NCI-H146 treated with DMSO at 0.1 percent for 48 hours (cell line): ENCODE data around the gene BTBD9.

ENCODE experiments used
- DNase-seq: peaks from one replicate; lab custom pipeline; 2025; ENCODE audit not compliant: unreplicated experiment; lab: John Stamatoyannopoulos, UW

Gene BTBD9

GRCh38 chr6:38566295-38567030 is 73.3 kb downstream of the BTBD9 start:
- no peak for DNase-seq

GRCh38 chr6:38564301-38564700 is 75.4 kb downstream of the BTBD9 start:
- no peak for DNase-seq

DNA sequence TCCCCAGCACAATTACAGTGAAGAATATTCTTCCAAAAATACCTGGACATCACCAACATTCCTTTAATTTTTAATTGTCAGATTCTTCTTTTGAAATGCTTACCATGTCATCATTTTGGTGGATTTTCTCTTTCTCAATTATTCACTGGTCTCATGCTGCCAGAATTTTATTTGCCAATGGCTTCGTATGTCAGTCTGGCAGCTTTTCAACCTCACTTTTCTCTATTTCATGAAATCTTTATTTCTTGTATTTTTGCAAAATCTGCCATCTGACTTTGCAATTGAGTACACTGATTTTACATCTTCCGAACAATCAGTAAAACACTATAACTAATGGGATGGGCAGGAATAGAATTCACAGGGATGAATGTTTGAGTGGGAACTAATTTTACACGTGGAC is 84.1 kb downstream of the BTBD9 start:
- no peak for DNase-seq

DNA sequence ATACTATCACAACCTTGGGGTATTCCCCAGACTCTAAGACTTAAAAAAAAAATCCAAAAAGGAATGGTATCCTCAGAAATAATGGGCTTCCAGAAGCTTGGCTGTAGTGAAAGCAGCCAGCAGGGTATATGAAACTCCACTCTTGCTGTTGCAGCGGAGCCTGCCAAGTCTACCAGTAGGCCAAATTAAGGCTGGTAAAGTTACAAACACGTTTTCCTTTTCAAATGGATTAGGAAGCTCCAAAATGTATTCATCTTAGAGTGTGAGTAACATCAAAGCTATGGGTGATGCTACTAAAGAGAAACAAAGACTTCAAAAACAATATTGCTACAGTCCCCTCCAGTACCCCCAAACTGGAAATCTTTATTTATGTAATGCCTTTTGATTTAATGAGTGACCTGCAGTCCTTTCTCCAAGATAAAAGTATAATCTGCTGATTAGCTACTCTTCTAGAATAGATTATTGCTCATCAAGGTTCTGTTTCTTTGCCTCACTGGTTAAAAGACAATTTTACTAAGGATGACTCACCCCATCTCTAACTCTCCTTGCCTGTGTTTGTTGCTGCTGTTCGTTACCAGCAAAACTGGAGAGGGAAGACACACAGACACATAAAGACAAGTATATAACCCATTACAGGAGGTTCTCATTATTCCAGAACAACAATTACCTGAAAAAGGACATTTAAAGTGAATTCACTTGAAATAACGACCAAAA is 84.9 kb downstream of the BTBD9 start:
- DNase-seq, result no peak

DNA sequence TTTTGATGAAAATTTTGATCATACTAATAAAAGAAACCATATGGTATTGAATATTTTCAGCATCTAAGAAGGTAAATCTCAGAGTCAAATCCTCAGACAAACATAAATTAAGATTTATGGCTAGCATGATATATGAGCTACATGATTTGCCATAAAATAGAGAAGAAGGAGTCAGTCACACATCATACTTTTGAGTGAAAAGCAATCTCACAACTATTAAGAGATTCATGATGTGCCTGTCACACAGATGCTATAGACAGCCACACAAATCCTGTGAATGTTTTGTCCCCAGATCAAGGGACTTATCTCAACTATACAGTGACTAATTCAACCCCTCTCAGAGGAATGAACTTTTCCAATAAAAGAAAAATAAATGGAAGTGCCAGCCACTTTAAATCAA is 85.7 kb downstream of the BTBD9 start:
- DNase-seq, result no peak

DNA sequence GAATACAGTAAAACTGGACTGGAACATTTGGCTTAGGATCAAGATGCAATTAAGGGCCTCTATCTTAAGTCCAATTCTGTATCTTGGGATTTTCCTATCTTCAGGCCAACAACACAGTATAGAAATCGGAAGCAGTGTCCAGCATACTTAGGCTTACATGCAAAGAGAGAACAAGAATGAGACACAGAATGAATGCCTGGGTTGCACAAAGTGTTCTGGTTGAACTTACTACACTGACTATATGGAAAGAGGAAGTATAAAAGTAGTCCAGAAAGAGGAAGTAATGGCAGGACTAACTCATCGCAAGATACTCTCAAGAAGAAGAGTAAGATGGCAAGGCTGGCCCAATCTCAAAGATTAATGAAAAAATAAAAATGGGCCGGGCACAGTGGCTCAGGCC is 87.6 kb downstream of the BTBD9 start:
- no peak for DNase-seq

GRCh38 chr6:38549795-38550194 is 89.9 kb downstream of the BTBD9 start:
- DNase-seq, result no peak

DNA sequence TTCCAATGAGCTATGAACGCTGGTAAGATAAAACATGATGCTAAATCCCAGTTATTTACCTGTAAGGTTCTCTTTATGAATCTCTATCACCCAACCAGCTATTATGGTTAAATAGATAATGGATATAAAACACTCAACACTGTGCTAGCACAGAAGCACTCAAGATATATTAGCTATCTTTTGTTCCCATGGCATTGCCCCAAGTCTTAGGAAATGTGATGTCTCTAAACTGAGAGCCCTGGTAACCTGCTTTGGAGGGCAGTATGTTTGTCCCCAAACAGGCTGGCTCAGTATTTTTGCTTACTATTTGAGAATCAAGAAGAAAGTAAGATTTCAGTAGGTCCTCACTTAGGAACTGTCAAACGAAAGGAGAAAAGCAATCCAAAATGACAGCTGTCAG is 90.5 kb downstream of the BTBD9 start:
- DNase-seq, result no peak

GRCh38 chr6:38543022-38543421 is 96.7 kb downstream of the BTBD9 start:
- no peak for DNase-seq

DNA sequence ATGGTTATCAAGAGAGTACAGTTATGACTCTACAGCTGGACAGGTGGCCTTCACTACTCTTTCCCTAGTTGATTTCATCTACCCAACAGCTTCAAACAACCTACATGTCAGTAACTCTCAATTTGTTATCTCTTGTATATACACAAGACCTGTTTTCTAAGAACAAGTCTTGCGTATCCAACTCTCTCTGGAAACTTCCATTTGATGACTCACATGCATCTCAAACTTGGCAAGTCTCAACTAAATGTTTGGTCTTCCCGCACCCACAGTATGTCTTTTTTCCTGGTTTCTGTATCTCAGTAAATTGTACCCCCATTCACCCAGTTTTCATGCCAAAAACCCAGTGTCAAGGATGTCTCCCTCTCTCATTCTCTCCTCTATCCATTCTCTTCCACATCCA is 97.7 kb downstream of the BTBD9 start:
- no peak for DNase-seq

DNA sequence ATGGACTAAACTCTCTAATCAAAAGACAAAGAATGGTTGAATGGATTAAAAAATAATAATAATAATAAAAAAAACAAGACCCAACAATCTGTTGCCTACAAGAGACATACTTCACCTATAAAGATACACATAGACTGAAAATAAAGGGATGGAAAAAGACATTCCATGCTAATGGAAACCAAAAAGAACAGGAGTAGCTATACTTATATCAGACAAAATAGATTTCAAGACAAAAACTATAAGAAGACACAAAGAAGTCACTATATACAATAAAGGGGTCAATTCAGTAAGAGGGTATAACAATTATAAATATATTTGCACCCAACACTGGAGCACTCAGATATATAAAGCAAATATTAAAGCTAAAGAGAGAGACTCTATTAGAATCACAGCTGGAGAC is 106.7 kb downstream of the BTBD9 start:
- no peak for DNase-seq

DNA sequence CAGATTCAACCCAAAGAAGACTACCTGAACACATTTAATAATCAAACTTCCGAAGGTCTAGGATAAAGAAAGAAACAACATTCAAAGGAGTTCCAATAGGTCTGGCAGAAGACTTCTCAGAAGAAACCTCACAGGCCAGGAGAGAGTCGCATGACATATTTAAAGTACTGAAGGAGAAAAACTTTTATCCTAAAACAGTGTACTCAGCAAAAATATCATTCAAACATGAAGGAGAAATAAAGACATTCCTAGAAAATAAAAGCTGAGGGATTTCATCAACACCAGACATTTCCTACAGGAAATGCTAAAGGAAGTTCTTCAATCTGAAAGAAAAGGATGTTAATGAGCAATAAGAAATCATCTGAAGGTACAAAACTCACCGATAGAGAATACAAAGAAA is 108.6 kb downstream of the BTBD9 start:
- DNase-seq, result no peak

- no peak for DNase-seq
Observed at GRCh38 chr6:38528196-38528965, 111.3 kb downstream of the BTBD9 start.

DNA sequence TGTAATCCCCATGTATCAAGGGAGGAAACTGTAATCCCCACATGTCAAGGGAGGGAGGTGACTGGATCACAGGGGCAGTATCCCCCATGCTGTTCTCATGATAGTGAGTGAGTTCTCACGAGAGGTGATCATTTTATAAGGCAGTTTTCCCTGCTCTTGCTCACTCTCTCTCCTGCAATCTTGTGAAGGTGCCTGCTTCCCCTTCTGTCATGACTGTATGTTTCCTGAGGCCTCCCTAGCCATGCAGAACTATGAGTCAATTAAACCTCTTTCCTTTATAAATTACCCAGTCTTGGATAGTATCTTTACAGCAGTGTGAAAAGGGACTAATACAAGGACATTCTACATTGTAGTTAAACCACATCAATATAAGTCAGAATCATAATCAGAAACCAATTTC is 112.4 kb downstream of the BTBD9 start:
- DNase-seq, result no peak

- no peak for DNase-seq
Observed at GRCh38 chr6:38525888-38526287, 113.8 kb downstream of the BTBD9 start.

DNA sequence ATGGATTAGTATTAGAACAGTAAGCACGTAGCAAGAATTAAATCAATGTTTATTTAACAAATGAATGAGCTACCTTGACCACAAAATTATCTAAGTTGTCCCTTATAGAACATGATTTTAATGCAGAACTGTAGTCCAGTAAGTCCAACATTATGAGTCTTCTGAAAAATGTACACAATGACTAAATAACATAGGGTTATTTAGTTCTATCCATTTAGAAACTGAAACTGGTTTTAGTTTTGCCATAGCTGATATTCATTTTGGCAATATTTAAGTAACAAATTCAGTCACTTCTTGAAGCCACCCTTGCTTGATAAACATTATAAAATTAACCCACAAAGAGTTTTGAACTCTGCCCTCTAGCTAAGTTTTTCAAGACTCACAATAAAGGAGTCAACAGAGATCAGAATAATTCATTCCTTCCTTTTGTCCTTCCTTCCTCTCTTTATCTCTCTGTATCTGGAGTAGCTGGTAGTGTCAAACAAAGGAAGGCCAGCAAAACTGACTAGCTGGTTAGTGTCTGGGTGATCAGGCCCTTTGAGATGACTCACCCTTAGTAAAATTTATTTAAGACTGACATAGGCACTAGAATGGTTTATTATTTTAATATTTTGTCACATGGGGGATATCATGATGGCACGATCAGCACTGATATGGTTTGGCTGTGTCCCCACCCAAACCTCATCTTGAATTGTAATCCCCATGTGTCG is 115.1 kb downstream of the BTBD9 start:
- DNase-seq, result no peak

DNA sequence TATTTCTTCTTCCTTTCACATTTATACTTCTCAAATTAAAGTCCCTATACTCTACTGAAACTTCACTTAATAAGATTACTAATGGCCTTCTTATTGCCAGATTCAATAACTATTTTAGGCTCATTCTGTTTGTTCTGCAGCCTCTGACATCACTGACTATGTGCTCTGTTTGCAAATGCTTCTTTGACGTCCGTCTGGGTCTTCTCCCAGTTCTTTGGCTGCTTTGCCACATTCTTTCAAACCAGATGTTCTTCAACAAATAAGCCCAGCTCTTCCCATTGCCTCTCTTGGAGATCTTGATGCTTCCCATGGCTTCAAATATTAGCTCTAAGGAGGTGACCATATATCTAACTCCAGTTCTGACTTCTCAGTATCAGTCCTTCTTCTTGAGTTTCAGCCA is 117.4 kb downstream of the BTBD9 start:
- DNase-seq, result no peak

GRCh38 chr6:38518511-38519304 is 121.0 kb downstream of the BTBD9 start:
- no peak for DNase-seq

GRCh38 chr6:38517005-38517404 is 122.7 kb downstream of the BTBD9 start:
- no peak for DNase-seq

DNA sequence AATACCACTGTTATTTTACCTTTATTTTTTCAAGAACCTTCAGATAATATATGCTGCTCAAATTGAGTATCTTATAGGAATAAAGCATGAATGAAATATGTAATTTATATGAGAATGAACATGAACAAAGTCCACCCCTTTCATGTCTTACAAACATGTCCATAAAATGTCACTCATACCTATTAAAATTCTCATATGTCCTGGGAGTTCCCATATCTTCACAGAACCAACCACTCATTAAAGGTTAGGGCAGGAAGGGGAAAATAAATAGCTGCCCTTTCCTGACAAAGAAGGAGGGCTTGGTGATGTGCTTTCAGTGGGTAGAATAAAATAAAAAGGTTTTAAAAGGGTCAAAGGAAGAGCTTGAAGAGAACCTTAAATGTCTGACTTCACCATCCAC is 125.3 kb downstream of the BTBD9 start:
- DNase-seq, result no peak

GRCh38 chr6:38512211-38512610 is 127.5 kb downstream of the BTBD9 start:
- no peak for DNase-seq
